Neural cell (in vitro differentiated cells): ENCODE data around the gene DIPK1C.

Experiments used
- CTCF ChIP-seq: fragments of 450-650 bp; IDR thresholded peaks from 2 replicates; pipeline ENCODE4 v1.5.1; 2014; ENCODE audit warnings: antibody characterized with exemption, mild to moderate bottlenecking, moderate library complexity; ENCODE audit not compliant: poor library complexity, severe bottlenecking
- EP300 ChIP-seq: fragments of 450-650 bp; conservative IDR thresholded peaks from 2 replicates; pipeline ENCODE4 v1.6.1; 2014; ENCODE audit warnings: antibody characterized with exemption, mild to moderate bottlenecking, moderate library complexity; ENCODE audit not compliant: poor library complexity, severe bottlenecking
- POLR2AphosphoS5 ChIP-seq: IDR thresholded peaks from 2 replicates; pipeline ENCODE4 v1.6.1; 2012
- TAF1 ChIP-seq: IDR thresholded peaks from 2 replicates; pipeline ENCODE4 v1.6.1; 2012; ENCODE audit warnings: low read depth

DNA sequence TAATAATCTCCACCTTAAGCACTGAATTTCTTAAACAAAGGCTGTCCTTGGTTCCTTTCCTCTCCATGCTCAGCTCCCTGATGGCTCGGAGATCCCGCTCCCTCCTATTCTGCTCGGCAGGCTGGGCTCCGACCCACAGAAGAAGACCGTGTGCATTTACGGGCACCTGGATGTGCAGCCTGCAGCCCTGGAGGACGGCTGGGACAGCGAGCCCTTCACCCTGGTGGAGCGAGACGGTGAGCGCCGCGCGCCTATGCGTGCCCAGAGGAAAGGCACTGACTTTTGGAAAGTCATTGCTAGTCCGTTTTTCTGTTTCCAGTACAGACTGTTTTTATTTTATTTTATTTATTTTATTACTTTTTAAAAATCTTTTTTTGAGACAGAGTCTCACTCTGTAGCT lies 48.7 kb upstream of the DIPK1C start:
- TF ChIP-seq CTCF = no peak
- no peak for TF ChIP-seq TAF1
- no peak for TF ChIP-seq EP300
- TF ChIP-seq POLR2AphosphoS5 = no peak
